Parathyroid adenoma (tissue), 2 donors: ENCODE measurements around the gene NME4.

Experiments used
- H2AFZ ChIP-seq: fragments of 300-600 bp; sonication (generic); one replicate; pipeline ENCODE4 v1.7.0; 2017; ENCODE audit warnings: antibody characterized with exemption, mild to moderate bottlenecking
- H3K27ac ChIP-seq: fragments of 300-600 bp; sonication (generic); one replicate; pipeline ENCODE4 v1.7.0; 2017
- H3K27me3 ChIP-seq: fragments of 300-600 bp; sonication (generic); one replicate; pipeline ENCODE4 v1.7.0; 2017; ENCODE audit warnings: low read length; ENCODE audit not compliant: control insufficient read depth, insufficient read depth
- H3K36me3 ChIP-seq: fragments of 300-600 bp; sonication (generic); one replicate; pipeline ENCODE4 v1.7.0; 2017; ENCODE audit warnings: low read length; ENCODE audit not compliant: control insufficient read depth, insufficient read depth
- H3K4me1 ChIP-seq: fragments of 300-600 bp; sonication (generic); one replicate; pipeline ENCODE4 v1.7.0; 2017; ENCODE audit warnings: control low read depth
- H3K4me2 ChIP-seq: fragments of 300-600 bp; sonication (generic); one replicate; pipeline ENCODE4 v1.7.0; 2017; ENCODE audit warnings: low read length
- H3K4me3 ChIP-seq: fragments of 300-600 bp; sonication (generic); one replicate; pipeline ENCODE4 v1.7.0; 2017; ENCODE audit warnings: low read depth, low read length
- H3K79me2 ChIP-seq: fragments of 300-600 bp; sonication (generic); one replicate; pipeline ENCODE4 v1.7.0; 2017; ENCODE audit warnings: control low read depth
- H3K9ac ChIP-seq: fragments of 300-600 bp; sonication (generic); one replicate; pipeline ENCODE4 v1.7.0; 2017; ENCODE audit warnings: mild to moderate bottlenecking
- H3K9me3 ChIP-seq: fragments of 300-600 bp; sonication (generic); one replicate; pipeline ENCODE4 v1.7.0; 2017; ENCODE audit warnings: low read length; ENCODE audit not compliant: control insufficient read depth
- CTCF ChIP-seq: fragments of 300-600 bp; sonication (generic); IDR thresholded peaks from one replicate; pipeline ENCODE4 v1.7.0; 2017; ENCODE audit warnings: antibody characterized with exemption, mild to moderate bottlenecking
- donor health status: primary hyperparathyroidism.

NME4 gene

DNA sequence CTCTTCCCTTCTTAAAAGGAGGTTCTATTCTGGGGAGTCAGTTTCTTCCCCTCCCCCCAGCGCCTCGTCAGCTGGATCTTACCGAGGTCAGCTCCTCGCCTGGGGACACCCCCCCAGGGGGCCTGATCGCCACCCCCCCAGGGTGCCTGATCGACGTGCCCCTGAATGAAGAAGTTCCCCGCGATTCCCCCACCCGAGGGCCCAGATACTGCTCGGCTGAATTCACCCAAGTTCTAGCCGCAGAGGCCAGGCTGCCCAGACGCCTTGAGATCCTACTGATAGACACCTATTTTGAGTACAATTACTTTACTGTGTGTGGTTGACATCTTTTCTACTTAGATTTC lies 29.9 kb downstream of the NME4 start:
- Histone ChIP-seq H3K27ac (peak overlapping the region; percentile 30), H3K36me3 (no peaks in the 10 kb centered on the region), H3K79me2 (peaks cover 26% of the 10 kb centered on the region), H3K4me2 (peak overlapping the region; percentile 95), H3K4me1 (peaks cover 8% of the 10 kb centered on the region), H2AFZ (peak overlapping the region; percentile 47), H3K4me3 (peak overlapping the region; percentile 79), H3K9me3 (no peaks in the 10 kb centered on the region), H3K9ac (no peak overlapping the region), H3K27me3 (no peaks in the 10 kb centered on the region)
- TF ChIP-seq CTCF, result no peak

GRCh38 chr16:427250-427649 lies 30.3 kb downstream of the NME4 start:
- no peak for TF ChIP-seq CTCF
- Histone ChIP-seq H3K27ac (peak overlapping the region; percentile 30), H3K4me2 (peak overlapping the region; percentile 95), H3K79me2 (peaks cover 28% of the 10 kb centered on the region), H3K4me1 (peaks cover 8% of the 10 kb centered on the region), H3K4me3 (peak overlapping the region; percentile 79), H3K27me3 (no peaks in the 10 kb centered on the region), H3K36me3 (no peaks in the 10 kb centered on the region), H2AFZ (peak overlapping the region; percentile 47), H3K9ac (no peak overlapping the region), H3K9me3 (no peaks in the 10 kb centered on the region)

DNA sequence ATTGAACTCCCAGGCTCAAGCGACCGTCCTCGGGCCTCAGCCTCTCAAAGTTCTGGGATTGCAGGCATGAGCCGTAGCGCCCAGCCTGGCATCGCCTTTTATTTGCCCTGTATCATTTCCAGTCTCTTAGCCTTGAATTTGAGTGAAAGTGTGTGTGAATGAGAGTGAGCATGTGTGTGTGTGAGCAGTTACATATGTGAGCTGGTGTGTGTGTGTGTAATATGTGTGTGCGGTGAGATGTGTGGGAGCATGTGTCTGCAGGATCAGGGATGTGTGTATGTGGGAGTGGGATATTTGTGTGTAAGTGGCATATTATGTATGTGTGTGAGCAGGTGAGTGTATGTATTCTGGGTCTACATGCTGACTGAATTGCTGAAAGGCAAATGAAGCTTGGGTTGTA lies 33.9 kb downstream of the NME4 start:
- Histone ChIP-seq H3K79me2 (peaks cover 29% of the 10 kb centered on the region), H3K9me3 (no peaks in the 10 kb centered on the region), H3K9ac (no peak overlapping the region), H3K4me3 (no peak overlapping the region), H2AFZ (no peak overlapping the region), H3K27ac (no peak overlapping the region), H3K27me3 (no peaks in the 10 kb centered on the region), H3K4me2 (no peak overlapping the region), H3K4me1 (peaks cover 8% of the 10 kb centered on the region), H3K36me3 (no peaks in the 10 kb centered on the region)
- TF ChIP-seq CTCF, result no peak

DNA sequence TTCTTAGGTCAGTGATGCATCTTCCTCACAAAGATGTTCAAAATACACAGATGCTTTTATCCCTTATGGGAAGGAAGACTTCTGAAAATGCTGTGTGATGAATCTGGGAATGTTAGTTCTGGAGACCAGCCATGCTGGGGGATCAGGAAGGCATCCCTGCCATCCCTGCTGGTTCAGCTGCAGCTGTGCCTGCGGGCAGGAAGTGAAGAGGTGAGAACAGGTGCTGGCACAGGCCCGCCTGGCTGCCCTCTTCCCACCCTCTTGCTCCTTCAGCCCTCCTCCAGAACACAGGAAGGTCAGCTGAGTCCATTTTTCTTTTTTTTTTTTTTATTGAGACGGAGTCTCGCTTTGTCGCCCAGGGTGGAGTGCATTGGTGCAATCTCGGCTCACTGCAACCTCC lies 43.6 kb downstream of the NME4 start:
- Histone ChIP-seq H3K4me2 (no peak overlapping the region), H3K27ac (no peak overlapping the region), H3K79me2 (peaks cover 57% of the 10 kb centered on the region), H3K36me3 (no peaks in the 10 kb centered on the region), H3K4me3 (no peak overlapping the region), H3K27me3 (no peaks in the 10 kb centered on the region), H3K9me3 (no peaks in the 10 kb centered on the region), H2AFZ (no peak overlapping the region), H3K9ac (no peak overlapping the region), H3K4me1 (no peaks in the 10 kb centered on the region)
- TF ChIP-seq CTCF, result no peak

DNA sequence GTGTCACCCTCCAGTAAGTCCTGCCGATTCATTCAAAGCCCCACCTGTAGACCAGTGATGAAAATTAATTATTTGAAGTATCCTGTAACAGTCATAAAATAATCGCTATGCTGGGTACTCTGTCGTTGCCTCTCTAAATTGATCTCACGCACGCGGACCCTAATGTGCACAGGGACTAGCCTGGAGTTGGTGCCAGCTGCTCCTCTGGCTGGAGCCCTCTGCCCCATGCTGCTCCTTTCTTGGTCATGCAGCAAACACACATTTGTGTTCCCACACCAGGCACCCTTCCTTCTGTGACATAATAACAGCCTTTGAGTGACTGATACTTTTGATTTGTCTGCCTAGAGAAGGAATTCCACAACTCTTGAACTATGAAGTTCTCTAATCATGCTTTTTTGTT lies 44.4 kb downstream of the NME4 start:
- H2AFZ ChIP-seq, result no peak overlapping the region

More for the DNA sequence above, 44.4 kb downstream of the NME4 start:
- Histone ChIP-seq H3K27me3 (no peaks in the 10 kb centered on the region), H3K27ac (no peak overlapping the region), H3K4me3 (no peak overlapping the region), H3K36me3 (no peaks in the 10 kb centered on the region), H3K79me2 (peaks cover 60% of the 10 kb centered on the region), H3K9me3 (no peaks in the 10 kb centered on the region), H3K4me2 (no peak overlapping the region), H3K9ac (no peak overlapping the region), H3K4me1 (no peaks in the 10 kb centered on the region)
- TF ChIP-seq CTCF, result no peak
